ENCODE measurements around the gene ATOSA.

DNA sequence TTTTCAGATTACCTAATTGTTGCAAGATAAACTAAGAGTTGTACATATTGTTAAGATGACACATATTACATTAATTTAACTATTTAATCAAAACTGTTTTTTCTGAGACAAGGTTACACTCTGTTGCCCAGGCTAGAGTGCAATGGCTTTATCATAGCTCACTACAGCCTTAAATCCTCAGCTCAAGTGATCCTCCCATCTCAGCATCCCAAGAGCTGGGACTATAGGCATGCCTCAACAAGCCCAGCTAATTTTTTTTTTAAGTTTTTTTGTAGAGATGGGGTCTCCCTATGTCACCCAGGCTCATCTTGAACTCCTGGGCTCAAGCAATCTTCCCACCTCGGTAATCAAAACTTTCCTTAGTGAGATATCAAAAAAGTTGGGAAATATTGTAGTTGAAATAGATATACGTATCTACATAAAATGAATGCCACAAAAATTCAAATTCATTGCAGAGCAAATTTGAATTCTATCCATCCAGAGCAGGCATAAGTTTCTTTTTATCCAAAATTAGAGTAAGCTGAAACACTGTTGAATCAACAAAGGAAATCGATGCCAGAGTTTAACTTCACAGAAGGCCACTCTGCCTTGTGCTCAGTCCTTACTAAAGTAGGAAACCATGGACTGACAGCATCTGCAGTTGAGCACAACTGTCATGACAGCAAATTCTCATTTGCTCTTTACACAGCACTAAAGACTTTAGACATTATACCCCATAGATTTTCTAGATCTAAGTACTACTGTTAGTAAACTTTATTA is 15.5 kb downstream of the ATOSA start:
- TF ChIP-seq, protein P1, sequence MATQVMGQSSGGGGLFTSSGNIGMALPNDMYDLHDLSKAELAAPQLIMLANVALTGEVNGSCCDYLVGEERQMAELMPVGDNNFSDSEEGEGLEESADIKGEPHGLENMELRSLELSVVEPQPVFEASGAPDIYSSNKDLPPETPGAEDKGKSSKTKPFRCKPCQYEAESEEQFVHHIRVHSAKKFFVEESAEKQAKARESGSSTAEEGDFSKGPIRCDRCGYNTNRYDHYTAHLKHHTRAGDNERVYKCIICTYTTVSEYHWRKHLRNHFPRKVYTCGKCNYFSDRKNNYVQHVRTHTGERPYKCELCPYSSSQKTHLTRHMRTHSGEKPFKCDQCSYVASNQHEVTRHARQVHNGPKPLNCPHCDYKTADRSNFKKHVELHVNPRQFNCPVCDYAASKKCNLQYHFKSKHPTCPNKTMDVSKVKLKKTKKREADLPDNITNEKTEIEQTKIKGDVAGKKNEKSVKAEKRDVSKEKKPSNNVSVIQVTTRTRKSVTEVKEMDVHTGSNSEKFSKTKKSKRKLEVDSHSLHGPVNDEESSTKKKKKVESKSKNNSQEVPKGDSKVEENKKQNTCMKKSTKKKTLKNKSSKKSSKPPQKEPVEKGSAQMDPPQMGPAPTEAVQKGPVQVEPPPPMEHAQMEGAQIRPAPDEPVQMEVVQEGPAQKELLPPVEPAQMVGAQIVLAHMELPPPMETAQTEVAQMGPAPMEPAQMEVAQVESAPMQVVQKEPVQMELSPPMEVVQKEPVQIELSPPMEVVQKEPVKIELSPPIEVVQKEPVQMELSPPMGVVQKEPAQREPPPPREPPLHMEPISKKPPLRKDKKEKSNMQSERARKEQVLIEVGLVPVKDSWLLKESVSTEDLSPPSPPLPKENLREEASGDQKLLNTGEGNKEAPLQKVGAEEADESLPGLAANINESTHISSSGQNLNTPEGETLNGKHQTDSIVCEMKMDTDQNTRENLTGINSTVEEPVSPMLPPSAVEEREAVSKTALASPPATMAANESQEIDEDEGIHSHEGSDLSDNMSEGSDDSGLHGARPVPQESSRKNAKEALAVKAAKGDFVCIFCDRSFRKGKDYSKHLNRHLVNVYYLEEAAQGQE (IDR thresholded peaks at IDR 0.05; ENCODE audit: low read depth) = no peak
- TF ChIP-seq, protein P2, sequence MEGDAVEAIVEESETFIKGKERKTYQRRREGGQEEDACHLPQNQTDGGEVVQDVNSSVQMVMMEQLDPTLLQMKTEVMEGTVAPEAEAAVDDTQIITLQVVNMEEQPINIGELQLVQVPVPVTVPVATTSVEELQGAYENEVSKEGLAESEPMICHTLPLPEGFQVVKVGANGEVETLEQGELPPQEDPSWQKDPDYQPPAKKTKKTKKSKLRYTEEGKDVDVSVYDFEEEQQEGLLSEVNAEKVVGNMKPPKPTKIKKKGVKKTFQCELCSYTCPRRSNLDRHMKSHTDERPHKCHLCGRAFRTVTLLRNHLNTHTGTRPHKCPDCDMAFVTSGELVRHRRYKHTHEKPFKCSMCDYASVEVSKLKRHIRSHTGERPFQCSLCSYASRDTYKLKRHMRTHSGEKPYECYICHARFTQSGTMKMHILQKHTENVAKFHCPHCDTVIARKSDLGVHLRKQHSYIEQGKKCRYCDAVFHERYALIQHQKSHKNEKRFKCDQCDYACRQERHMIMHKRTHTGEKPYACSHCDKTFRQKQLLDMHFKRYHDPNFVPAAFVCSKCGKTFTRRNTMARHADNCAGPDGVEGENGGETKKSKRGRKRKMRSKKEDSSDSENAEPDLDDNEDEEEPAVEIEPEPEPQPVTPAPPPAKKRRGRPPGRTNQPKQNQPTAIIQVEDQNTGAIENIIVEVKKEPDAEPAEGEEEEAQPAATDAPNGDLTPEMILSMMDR (IDR thresholded peaks at IDR 0.05 in 2 of 3, conservative IDR thresholded peaks at IDR 0.05 in 1 of 3; ENCODE audit: borderline replicate concordance in 1 of 3, insufficient read depth in 1 of 3, low read depth in 2 of 3, low read length in 2 of 3) = no peak
